IPS-11a (cell line): ENCODE data around the gene SMARCA1.

Experiments used
- H3K4me3 ChIP-seq: one replicate; pipeline ENCODE4 v1.5.1; 2013; ENCODE audit warnings: low read depth, low read length, control low read depth

The SMARCA1 gene

DNA sequence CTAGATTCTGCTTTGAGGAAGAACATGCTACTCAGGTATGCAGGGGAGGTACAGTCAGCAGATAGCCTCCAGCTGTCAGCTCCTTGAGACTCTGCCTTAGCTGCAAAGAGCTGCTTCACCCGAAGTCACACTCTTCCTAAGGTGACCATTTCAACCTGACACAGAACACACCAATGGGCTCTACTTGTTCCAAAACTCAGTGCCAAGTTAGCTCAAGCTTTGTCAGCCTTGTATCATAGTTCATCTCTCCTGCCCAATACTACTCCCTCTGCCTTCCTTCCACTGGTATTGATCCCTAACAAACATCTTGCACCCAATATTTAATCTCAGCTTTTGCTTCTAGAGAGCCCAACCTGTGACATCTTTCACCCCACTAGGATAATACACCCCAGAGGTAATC, 7.8 kb upstream of the SMARCA1 start:
- H3K4me3 ChIP-seq, result no peak overlapping the region

DNA sequence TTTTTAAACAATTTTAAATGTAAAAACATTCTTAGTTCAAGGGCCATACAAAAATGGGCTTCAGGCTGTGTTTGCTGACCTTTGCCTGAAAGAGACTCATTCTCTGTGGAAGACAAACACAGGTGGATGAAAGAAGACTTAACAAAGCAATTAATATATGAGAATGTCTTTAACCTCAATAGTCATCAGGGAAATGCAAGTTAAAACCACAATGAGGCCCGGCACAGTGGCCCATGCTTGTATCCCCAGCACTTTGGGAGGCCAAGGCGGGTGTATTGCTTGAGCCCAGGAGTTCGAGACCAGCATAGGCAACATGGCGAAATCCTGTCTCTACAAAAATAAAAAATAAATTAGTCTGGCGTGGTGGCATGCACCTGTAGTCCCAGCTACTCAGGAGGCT, 7.1 kb upstream of the SMARCA1 start:
- H3K4me3 ChIP-seq, result no peak overlapping the region

DNA sequence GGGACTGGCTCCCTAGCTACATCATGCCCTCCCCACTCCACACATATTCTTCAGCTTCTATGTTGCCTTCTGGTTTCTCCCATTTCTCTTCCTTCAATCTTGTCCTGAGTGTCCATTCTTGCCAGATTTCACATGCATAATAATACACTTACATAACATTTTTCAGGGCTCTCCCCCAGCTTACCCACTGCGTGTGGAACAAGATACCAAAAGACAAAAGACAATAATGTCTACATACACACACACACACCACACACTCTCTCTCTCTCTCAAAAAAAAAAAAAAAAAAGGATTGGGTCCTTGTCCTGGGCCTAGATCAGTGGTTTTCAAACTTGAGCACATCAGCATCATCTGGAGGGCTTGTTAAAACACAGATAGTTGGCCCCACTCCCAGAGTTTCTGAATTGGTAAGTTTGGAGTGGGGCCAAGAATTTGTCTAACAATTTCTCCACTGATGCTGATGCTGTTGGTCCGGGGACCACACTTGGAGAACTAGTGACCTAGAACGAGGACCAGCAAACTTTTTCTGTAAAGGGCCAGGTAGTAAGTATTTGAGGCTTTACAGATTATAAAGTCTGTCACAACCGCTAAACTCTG, 6.5 kb upstream of the SMARCA1 start:
- H3K4me3 ChIP-seq, result no peak overlapping the region

DNA sequence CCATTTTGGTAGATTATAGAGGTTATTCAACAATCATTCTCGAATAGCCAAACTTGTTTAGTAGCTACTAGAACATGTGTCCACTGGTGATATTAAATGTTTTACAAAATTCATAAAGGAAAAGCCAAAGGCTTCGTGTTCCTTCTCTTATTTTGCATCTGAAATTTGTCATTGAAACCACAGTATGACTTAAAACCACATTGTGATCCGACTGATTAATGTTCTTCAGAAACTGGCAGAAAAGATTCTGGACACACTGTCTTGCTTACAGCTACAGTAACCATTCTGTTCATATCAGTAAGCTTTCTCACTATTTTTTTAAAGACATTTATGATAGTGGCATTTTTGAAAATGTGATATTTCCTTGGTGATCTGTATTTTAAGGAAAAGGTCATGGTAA, 2.6 kb upstream of the SMARCA1 start:
- no peak overlapping the region for H3K4me3 ChIP-seq

DNA sequence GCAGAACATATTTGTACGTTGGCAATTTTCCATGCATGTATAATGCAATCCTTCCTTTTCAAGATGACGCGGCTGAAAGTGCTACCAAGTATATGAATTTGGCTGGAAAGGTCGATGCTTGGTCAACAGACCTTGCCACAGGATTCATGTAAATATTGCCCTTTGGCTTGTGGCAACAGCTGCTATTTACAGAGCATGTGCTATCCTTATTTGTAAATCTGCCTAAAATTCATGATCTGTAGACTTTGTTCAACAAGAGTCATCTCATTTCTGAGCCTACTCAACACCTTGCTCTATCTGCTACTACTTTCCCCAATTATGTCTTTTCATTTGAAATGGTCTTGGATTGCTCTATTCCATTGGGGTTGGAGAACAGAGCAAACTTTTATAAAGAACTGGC, 1.9 kb upstream of the SMARCA1 start:
- no peak overlapping the region for H3K4me3 ChIP-seq

DNA sequence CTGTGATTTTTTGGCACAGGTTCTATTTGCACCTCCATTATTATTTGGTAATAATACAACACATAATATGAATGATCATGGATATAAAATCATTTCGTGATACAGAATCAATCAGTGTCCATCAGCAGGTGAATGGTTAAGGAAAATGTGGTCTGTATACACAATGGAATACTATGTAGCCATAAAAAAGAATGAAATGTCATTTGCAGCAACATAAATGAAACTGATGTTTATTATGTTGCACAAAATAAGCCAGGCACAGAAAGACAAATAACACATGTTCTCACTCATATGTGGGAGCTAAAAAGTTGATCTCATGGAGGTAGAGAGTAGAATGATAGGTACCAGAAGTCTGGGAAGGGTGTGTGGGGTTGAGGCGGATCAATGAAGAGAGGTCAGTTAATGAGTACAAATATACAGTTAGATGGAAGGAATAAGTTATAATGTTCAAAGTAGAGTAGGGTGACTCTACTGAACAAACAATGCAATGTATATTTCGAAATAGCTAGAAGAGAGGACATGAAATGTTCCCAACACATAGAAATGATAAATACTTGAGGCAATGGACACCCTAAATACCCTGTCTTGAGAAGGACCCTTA, 1.1 kb upstream of the SMARCA1 start:
- H3K4me3 ChIP-seq, result no peak overlapping the region

DNA sequence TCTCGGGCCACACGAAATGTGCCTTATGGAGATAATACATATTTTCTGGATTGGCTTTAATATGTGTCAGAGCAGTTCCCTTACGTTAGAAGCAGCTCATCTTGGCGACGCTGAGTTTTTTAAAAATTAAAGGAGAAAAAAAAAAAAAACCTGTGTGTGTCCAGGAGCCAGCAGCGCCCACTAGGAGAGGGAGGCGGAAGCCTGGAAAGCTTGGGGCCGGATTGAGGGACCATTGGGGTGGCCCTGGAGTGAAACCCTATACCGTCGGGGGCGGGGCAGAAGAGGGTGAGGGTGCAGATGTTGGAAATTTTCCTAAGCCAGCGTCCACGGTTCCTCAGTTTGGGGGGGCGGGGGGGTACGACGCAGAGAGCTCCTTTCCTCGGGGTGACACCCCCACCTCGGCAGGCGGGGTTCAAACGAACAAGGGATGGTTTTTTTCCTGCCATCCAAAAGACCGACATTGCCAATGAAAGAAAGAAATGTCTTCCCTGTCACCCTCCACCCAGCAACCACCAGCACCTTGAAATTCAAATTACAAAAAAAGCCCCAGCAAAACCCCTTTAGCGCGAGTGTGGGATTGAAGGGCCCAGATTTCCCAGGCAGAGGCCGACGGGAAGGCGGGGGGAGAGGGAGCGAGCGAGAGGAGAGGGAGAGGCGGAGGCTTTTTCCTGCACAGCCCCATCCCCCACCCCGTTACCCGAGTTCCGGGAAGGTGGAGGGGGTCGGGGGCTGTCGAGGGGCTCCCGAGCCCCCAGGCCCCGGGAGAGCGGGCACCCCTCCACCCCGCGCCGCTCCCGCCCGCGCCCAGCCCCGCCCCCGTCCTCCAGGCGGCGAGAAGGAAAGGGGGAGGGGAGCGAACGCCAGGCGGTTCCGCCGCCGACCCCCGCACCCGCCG, 859 bp downstream of the SMARCA1 start:
- peak overlapping the region; percentile 60 for H3K4me3 ChIP-seq

DNA sequence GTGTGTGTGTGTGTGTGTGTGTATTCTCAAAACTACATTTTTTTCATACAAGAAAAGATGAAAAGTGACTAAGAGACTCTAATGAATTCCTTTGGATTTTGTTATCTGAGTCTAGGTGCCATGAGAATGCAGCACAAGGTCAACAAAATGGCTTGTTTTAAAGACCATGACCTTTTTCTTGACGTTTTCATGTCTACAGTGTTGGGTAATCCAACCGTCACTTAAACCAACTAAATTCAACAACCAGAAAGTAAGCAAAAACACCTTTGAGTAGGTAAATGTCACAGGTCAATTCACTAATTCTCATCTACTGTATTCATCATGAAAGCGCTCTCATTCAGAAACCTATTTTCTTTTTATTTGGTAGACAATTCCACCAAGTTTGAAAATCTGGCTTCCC, 3.1 kb downstream of the SMARCA1 start:
- H3K4me3 ChIP-seq, result no peak overlapping the region

DNA sequence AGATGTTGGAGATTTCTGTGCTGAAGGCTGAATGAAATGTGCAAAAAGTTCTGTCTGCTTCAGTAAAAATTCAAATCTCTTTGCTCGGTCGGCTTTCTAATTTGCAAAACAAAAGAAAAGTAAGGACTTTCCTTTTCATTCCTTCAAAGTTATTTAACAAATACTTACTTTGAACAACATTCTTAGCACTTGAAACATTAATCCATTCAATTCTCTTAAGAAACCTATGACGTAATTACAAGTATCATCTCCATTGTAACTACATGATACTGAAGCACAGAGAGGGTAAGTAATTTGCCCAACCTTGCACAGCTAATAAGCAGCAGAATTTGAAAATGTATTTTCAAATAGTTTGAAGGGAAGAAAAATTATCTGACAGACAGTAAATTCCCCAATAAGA, 6.9 kb downstream of the SMARCA1 start:
- no peak overlapping the region for H3K4me3 ChIP-seq

DNA sequence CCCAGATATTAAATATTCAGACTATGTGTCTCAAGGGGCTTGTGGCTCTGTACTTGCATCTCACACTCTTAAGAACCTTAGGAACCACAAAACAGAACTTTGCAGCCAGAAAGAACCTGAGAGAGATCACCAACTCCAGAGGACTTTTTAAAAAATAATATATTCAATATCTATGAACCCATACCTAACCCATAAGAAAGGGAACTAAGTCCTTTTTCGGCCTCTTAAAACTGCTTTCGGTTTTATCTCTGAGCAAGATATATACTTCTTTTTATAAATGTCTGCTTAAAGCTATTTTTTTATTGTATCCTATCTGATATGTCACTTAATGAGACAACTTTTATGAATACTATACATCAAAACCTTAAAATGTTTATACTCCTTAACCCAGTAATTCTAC, 10.9 kb downstream of the SMARCA1 start:
- H3K4me3 ChIP-seq, result no peak overlapping the region

DNA sequence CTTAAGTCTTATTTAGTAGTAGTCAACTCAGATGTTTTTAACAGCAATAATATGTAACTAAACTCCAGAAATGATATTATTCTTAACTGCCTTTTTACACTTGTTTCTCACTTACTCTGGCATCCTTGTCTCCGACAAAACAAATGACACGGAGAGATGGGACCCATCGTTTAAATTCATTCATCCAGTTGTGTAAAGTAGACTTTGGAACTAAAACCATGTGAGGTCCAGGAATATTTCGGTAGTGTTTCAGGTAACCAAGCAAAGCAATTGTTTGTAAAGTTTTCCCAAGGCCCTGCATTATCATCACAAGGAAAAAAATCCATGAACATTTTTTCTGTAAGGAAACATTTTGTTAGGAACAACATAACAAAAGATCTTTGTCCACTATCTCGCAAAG, 11.6 kb downstream of the SMARCA1 start:
- H3K4me3 ChIP-seq, result no peak overlapping the region

DNA sequence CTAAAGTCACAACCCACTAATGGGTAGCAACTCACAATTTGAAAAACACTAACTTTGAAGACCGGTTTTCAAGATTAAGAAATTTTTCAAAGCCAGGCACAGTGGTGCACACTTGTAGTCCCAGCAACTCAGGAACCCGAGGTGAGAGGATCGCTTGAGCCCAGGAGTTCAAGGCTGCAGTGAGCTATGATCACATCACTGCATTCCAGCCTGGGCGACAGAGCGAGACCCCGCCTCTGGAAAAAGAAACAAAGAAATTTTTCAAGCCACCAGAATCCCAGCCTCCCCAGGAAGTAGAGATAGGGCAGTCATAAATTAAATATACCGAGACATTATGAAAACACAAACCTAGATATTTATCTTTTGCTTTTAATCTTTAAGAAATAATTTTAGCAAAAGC, 13.0 kb downstream of the SMARCA1 start:
- H3K4me3 ChIP-seq, result no peak overlapping the region

DNA sequence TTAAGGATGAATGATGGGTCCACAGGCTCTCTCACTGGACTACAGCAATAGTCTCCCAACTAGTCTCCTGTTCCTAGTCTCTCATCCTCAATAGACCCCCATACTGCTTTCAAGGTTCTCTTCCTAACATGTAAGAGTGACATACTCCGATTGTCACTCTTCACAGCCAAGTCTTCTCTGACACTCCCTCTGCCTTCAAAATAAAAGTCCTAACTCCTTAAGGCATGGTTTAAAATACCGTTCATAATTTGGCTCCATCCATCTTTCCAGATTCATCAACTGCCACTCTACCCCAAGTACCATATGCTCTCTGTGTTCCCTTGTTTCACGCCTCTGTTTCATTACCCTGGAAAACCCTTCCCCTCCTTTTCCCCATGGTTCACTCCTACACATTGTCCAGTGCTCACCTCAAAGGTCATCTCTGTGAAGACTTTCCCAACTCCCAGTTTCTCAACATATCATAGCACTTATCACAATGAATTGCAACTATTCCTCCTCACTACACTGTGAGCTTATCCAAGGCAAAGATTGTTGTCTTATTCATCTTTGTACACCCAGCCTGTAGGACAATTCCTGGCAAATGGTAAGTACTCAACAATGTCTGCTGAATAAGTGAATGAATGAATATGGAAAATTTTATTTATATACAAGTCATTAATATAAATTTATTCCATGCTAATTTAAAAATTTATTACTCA, 26.0 kb downstream of the SMARCA1 start:
- no peak overlapping the region for H3K4me3 ChIP-seq

DNA sequence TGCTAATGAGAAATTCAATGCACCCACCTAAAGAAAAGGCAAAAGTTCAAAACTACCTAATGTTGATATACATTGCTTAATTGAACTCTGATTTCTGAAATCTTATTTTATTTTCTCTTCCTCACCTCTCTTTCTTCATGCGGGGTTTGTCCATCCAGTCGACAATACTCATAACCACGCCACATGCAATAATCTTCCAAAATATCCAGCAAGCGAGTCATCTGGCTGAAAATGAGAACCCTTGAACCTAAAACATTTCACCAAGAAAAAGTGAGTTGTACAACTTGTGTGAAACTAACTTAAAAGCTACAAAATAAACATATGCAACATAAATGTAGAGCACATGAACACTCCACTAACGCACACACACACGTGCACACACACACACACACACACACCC, 26.7 kb downstream of the SMARCA1 start:
- H3K4me3 ChIP-seq, result no peak overlapping the region

DNA sequence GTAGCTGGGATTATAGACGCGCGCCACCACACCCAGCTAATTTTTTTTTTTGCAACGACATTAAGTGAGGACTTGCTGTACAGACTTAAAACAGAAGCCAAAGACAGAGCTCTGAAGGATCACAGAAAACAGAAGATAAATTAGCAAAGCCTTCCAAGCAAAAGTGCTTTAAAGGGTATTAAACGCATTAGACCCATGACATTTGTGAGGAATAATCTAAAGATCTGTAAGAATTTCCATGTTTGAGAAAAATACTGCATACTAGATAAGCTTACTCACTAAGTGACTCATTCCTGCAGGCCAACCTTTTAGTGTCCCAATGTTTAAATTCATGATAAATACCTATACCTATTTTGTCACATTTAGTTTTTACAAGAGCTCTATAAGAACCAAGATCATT, 27.4 kb downstream of the SMARCA1 start:
- no peak overlapping the region for H3K4me3 ChIP-seq

DNA sequence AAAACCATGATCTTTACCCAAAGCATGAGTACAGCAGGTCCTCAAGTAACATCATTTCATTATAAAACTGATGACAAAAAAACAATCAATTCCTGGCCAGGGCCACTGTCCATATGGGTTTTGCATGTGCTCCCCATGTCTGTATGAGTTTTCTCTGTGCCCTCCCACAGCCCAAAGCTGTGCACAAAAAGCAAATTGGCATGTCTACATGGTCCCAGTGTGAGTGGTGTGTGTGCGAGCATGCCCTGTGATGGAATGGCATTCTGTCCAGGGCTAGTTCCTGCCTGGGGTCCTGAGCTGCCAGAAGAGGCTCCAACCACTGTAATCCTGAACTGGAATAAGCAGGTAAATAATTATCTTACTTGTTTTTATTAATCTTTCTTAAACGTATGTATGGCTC, 28.4 kb downstream of the SMARCA1 start:
- no peak overlapping the region for H3K4me3 ChIP-seq

DNA sequence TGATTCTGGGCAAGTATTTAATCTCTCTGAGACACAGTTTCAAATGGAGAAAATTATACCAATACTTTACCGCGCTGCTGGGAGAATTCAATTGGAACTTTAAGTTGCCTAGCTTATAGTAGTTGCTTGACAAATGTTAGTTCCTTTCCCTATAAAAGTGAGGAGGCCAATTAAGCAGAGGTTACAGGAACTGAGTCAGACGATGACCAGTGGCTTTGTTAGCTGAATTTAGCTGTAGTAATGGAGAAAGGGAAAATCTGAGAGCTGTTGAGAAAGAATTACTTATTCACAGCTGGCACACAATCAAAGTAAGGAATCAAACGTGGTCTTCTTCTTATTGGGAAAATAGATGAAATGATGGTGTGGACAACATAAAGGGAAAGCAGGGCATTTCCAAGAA, 29.6 kb downstream of the SMARCA1 start:
- no peak overlapping the region for H3K4me3 ChIP-seq

DNA sequence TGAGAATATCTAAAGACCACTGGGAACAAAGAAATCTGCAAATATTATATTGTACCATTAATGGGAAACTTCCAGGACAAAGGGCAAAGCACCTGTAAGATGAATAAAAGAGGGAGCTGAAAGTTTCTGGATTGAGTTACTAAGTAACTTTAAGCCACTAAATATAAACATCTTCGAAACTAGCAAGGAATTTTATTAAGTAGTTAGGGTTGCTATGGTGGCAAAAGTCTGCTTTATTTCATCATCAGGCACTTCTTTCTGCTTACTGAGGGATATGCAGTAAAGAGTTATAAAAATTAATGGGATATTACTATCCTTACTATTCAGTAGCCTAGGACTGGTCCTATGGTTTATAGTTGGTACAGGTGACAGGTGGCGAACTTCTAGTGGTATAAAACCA, 33.0 kb downstream of the SMARCA1 start:
- H3K4me3 ChIP-seq, result no peak overlapping the region

DNA sequence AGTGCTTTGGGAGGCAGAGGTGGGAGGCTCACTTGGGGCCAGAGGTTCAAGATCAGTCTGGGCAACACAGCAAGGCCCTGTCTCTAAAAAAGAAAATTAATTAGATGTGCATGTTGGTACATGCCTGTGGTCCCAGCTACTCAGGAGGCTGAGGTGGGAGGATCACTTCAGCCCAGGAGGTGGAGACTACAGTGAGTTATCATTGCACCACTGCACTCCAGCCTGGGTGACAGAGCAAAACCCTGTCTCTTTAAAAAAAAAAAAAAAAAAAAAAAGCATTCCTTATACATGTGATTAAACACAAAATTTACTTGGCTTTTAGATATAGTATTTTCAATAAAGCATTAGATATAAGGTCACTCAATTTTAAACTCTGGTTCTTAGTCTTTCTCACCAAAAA, 34.9 kb downstream of the SMARCA1 start:
- H3K4me3 ChIP-seq, result no peak overlapping the region

DNA sequence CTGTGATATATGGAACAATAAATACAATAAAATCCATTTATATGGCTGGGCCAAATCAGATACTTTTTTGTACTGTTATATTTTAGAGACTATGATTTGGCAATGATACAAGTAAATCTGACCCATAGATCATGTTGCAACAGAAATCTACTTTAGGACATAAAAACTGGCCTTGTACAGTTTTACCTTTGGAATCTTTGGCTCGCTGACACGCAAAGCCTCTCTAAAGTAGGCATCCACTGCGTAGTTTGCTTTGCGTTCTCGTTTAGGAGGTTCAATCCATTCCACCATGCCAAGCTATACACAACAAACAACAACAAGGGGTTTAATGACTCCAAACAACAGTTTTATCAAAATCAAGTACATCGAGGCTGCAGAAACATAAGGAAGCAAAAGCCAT, 42.4 kb downstream of the SMARCA1 start:
- no peak overlapping the region for H3K4me3 ChIP-seq

DNA sequence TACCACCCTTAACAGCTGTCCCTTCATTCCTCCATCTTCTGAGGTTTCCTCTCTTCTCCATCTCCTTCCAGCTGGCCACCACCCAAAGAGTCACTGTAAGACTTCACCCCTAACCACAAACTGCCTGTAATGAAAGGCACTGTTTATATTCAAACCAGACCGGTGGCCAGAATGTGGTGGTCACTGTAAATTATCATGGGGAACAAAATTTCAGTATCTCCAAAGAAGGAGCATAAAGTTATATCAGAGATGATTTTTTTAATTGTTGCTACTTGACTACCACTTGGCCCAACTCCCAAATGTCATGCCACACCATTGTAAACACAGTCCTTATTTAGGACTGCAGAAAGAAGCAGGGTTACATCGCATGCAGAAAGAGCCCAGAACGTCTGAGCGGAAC, 44.8 kb downstream of the SMARCA1 start:
- no peak overlapping the region for H3K4me3 ChIP-seq

DNA sequence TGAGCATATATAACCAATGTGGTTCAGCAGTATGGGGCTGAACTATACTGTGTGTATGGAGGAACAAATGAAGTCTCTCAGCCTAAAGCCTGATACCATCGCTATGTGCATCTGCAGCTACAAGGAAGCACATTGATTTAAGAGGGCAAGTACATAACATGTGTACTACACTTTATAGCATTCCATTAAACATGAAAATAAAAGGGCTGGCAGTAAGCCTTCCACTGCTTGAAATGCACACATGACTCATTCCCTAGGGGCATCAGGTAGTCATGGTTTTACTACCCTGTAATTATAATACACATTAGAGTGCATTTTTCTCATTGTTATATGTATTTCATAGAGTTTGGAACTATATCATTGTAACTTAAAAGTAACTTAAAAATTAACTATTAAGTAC, 51.2 kb downstream of the SMARCA1 start:
- H3K4me3 ChIP-seq, result no peak overlapping the region
